Smooth muscle cell of the umbilical artery (primary cell): ENCODE data around the gene POU3F3. TPM values are rescaled to one million over a fixed set of nuclear protein-coding genes. Genes with fewer than 3 reads are reported as not detected.

ENCODE experiments used
- total RNA-seq: library from RNA; depleted of rRNA; stranded (reverse); fragments of >200 nt; gene quantifications from 2 replicates; pipeline ENCODE4 v1.2.3, GENCODE V29; 2014

POU3F3 gene
- not detected in 2 replicates for total RNA-seq

GRCh38 chr2:104853534-104854497 lies at the start of gene POU3F3:
POU3F3 (plus strand) TSS chr2:104854115; CDS start chr2:104855511, 1,396 bp downstream.

Other genes starting within 250 kb of the POU3F3 start
- gene MRPS9, start 184.0 kb downstream of the POU3F3 start, total RNA-seq: 19.0 and 22.2 TPM in 2 replicates